Measurements from ENCODE around the gene PARP15.
"Not testable (repeated sequence)": the region's sequence is repeated elsewhere in the genome, so short reads cannot be mapped to it uniquely, and the experiment has no call there.

- not testable (repeated sequence) for TF ChIP-seq CTCF, EP300 (IDR thresholded peaks at IDR 0.05)
Measured at GRCh38 chr3:122682778-122683411, 105.4 kb downstream of the PARP15 start.

All from ovary (tissue), 3 donors.